Activated naive CD4-positive, alpha-beta T cell treated with Interleukin-2 at 50 U/mL for 16 hours (primary cell): ENCODE data around the gene SKI.

ENCODE experiments used
- DNase-seq: peaks from one replicate; pipeline ENCODE4 v3.0.0-alpha.2; 2020

SKI gene

GRCh38 chr1:2210786-2211185, 17.3 kb upstream of the SKI start:
- no peak for DNase-seq

- no peak for DNase-seq
Measured at GRCh38 chr1:2212274-2212531, 15.9 kb upstream of the SKI start.

DNA sequence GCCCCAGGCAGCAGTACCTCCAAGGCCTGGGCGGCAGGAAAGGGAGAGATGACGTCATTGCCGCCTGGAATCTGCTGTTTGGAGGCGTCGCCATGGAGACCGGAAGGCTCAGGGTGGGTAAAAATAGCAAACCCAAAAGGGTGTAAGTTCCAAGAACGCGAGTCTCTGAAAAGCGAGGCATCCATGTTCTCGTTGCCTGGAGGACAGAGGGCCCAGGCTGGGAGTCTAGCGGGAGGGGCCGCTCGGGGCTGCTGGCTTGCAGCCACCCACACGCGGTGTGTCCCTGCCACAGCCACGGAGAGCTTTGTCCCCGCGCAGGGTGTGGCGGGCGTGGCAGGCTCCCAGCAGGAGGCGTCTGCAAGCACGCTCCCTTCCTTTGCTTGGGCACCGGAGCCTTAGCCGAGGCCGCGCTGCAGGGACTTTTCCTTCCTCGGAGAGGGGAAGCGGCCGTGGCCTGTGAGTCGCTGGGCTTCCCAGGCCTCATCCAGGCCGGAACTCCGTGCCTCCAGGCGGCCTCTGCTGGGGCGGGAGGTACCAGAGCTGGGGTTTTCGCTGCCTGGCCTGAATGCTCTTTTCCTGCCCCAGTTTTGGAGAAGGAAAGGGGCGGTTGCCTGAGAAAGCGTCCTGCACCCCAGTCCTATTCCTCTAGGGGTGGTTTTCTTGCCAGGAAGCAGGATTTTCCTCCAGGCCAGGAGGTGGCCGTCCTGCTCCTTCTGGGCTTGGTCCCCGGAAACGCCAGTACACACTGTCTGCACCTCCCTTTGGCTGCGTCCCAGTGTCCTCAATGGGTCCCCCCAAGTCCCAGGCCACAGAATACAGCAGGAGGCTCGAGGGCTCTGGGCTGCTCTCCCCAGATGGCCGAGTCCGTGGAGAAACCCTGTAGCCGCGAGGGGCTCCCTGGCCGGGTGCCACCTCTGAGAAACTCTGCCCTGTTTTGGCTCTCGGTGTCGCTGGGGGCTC, 15.3 kb upstream of the SKI start:
- DNase-seq, result peak; percentile 54

DNA sequence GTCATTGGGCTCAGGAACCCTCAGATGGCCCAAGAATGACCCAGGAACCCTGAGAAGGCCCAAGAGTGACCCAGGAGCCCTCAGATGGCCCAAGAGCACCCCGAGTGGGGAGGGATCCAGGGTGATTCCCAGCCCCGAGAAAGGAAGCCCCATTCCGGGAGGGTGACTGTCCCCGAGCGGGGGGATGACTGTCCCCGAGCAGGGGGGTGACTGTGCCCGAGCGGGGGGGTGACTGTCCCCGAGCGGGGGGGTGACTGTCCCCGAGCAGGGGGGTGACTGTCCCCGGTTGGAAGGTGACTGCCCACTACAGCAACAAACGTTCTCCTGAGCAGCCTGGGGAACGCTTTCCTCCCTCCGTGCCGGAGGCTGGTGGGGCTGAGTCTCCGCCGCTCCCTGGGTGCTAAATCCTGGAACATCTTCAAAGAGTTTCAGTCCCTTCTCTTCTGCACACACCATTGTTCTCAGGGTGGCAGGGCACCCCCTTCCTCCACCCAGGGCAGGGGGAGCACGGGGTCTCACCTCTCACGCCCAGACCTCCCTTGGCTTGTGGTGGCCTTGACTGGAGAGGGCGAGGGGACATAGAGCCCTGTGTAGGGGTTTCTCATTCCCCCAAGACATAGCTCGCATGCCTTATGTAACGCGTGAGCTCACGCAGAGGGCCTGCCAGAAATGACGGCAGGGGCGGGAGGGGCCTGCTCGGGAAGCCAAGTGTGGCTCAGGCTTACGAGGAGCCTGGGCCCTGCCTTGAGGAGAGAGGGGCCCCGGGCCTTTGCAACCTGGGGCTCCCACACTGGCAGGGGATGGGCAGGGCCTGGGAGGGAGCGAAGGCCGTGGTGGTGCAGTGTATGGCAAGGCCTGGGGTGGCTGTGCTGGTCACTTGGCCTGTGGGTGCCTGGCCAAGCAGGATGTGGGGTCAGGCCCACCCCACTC, 14.3 kb upstream of the SKI start:
- no peak for DNase-seq

- DNase-seq, result no peak
Measured at GRCh38 chr1:2214541-2215241, 13.4 kb upstream of the SKI start.

DNA sequence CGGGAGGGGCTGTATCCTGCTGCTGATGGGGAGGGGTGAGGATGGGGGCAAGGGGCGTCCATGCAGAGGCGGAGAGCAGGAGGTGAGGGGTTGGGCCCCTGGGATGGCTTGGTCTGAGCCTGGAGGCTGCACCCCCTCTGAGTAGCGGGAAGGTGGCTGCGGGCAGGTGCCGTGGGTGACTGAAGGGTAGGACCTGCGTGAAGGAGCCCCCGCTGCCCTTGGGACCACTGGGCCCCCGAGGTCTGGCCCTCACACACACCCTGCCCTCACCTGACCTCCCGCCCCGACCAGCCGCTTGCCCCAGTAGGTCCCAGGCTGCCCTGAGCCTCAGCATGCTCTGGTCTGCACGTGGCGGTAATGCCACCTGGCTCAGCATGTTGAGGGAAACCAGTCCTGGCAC, 12.8 kb upstream of the SKI start:
- no peak for DNase-seq

DNA sequence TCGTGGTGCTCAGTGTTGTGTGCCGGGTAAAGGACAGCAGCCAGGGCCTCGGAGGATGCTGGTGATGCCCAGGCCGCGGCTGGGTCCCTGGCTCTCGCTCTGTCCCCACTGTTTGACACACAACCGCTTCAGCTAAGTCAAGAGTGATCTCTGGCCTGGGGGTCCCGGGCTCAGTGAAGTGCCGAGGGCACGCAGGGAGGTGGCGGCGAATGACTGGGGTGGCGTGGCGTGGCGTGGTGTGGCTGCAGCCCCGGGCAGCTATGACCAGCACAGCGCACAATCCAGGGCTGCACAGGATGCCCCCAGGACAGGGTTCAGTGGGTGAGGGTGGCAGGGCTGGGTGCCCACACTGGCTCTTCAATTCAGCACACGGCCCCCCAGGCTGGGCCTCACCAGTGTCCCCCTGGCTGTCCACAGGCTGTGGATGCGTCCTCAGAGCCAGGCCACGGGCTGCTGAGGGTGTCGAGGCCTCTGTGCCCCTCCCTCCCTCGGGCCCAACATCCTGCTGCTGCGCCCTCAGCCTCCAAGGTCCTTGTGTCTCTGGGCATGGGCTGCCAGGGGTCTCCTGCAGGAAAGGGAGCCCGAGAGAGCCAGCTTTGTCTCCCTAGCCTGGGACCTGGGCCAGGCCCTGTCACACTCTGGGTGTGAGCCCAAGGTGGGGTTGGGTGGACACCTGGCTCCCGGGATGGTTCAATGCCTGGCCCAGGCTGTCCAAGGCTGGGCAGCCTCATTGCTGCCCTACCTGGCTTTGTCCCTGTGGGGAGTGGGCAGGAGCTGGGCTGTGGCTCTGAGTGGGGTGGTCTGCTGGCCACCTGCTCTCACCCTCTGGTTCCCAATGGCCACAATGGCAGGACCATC, 12.0 kb upstream of the SKI start:
- DNase-seq, result no peak

DNA sequence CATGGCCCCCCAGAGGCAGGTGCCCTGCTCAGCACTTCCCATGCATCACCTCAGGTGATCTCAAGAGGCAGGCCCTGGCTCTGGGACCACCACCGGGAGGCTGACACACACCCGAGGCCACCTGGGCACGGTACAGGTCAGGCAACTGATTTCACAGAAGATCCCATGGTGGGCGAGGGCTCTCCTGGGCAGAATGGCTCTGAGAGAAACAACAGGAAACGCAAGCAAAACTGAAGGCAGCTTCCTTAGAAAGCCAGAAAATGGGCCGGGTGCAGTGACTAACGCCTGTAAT, 11.4 kb upstream of the SKI start:
- no peak for DNase-seq

DNA sequence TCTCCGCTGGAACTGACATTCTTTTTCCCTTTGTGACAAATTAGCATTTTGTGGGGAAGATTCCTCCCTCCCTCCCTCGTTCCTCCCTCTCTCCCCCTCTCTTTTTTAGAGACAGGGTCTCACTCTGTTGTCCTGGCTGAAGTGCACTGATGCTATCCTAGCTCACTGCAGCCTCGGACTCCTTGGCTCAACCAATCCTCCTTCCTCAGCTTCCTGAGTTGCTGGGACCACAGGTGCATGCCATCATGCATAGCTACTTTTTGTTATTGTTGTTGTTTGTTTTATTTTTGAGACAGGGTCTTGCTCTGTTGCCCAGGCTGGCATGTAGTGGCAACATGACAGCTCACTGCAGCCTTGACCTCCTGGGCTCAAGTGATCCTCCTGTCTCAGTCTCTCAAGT, 6.8 kb upstream of the SKI start:
- DNase-seq, result no peak

DNA sequence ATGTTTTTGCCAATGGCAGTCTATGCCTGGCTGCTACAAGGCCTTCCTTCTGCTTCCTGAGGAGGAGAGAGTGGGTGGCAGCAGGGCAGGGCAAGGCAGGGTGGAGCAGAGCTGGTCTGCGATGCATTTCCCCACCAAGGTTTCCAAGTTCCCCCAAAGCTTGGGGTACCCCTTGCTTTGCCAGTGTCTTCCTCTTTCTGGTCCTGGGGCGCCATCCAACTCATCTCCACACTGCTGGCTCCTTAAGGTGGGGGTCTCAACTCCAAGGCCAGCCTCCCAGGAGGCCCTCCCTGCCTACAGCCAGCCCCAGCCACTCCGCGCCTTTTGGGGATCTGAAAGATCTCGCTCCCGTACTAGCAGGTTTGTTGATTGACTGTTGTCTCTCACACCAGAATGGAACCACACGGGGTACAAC, 3.9 kb upstream of the SKI start:
- DNase-seq, result no peak

GRCh38 chr1:2224631-2225428, 3.3 kb upstream of the SKI start:
- DNase-seq, result no peak

- no peak for DNase-seq
Measured at GRCh38 chr1:2226525-2227345, 1.4 kb upstream of the SKI start.

GRCh38 chr1:2227346-2228156, 568 bp upstream of the SKI start:
- peak; percentile 93 for DNase-seq

GRCh38 chr1:2228694-2229036, 546 bp downstream of the SKI start:
- no peak for DNase-seq

- DNase-seq, result peak; percentile 60
Measured at GRCh38 chr1:2229037-2229864, 1.1 kb downstream of the SKI start.

DNA sequence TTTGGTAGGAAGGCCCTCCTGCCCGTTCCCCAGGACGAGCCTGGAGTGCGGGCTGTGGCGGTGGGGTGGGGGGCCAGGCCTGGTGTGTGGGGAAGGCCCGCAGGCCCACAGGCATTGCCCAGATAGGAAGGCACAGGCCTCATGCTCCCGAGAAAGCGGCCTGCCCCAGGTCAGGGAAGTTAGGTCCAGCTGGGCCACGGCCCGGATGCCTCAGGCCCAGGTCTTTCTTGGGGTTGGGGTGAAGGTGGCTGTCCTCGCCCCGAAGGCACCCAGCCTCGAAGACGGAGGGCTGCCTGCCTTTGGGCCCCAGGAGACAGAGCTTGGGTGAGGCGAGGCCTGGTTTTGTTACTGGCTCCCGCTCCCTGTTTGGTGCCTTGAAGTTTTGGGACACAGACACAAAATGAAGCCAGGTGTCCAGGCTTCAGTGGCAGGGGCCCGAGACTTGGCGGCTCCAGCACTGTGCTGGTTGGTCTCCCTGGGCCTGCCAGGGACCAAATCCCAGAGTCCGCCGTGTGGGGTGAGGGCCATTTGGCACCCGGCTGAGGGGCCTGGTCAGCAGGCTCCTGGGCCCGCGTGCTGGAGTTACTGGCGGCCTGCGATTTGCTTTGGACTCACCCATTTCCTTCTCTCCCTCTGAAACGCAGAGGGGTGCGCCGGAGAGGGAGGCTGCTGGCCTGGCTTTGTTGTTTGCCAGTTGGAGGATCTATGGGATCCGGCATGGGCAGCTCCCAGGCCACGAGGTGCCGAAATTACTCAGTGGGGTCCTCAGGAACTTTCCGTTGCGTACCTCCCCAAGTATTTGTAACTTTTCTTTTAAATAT, 2.0 kb downstream of the SKI start:
- DNase-seq, result no peak

DNA sequence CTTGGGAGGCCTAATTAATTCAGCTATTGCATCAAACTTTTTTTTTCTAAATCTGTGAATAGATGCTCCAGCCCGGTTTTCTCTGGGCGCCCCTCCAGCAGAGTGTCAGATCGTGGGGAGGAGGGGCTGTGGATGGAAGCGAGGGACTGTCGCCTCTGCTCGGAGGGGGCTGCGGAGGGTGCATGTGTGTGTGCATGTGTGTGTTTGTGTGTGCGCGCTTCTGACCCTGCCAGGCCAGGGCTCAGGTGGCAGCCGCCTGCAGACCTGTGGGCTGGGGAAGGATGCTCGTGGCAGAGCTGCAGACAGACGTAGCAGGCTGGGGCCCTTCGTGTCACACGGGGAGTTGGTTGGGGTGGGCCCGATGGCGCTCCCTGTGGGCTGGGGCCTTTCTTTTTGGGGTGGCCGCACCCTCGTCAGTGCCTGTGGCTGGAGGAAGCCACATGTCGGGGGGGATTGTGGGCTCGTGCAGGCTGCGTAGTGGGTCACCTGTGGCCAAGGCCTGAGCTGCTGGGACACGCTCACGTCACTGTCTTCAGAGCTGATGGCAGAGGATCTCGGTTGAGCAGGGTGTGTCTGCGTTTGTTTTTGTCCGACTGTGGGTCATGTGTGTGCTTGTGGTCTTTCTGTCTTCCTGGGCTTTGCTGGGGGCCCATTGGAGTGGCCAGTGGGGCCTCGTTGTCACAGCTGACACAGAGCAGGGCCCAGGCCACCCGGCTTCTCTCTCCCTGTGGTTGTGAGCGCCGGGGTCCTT, 2.8 kb downstream of the SKI start:
- DNase-seq, result peak; percentile 52
